A673 (cell line): ENCODE data around the gene CDHR3.

ENCODE experiments used
- EZH2 ChIP-seq: fragments of 200-600 bp; sonication (generic); IDR thresholded peaks from 2 replicates; pipeline ENCODE4 v1.6.1; 2017; ENCODE audit warnings: borderline replicate concordance, low read depth, mild to moderate bottlenecking, mixed read lengths, antibody characterized with exemption, low read length; ENCODE audit not compliant: poor library complexity, severe bottlenecking
- TF ChIP-seq, protein P1 (sequence below): fragments of 300-800, 200-600 bp; sonication (generic); conservative IDR thresholded peaks from 2 replicates; pipeline ENCODE4 v1.5.1; 2017; ENCODE audit warnings: low read depth, mild to moderate bottlenecking, antibody characterized with exemption, low read length, moderate library complexity, mixed read lengths

DNA sequence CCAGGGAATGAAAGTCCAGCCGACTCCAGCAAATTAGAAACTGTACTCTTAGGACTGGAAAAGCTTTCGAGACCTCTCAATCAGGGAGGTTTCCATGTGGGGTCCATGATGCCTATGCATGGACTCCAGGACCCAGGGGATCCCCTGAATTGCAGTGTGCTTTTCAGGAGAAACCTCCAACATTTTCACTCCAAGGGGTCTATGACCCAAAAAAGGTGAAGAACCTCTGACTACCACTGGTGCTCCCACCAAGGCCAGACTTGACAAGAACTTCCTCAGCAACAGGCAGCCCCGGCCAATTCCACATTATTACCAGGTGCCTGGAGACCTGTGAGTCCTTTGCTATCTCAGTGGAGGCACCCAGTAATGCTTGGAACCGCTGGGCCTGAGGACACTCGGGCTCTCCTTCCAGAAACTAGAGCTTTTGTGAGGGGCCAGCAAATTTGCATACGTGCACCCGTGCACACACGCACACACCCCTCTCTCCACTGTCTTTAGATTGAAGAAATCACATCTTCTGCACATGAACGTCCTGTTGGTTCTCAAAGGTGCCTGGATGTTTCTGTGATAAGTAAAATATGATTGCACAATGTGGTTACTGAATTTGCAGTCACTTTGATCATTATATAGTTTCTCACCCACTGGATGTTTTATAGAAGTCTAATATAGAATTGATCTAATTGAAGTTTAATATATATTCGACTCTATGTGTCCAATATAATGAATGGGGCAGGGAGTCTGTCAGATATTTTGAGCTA, 94.3 kb downstream of the CDHR3 start:
- TF ChIP-seq, protein P1, sequence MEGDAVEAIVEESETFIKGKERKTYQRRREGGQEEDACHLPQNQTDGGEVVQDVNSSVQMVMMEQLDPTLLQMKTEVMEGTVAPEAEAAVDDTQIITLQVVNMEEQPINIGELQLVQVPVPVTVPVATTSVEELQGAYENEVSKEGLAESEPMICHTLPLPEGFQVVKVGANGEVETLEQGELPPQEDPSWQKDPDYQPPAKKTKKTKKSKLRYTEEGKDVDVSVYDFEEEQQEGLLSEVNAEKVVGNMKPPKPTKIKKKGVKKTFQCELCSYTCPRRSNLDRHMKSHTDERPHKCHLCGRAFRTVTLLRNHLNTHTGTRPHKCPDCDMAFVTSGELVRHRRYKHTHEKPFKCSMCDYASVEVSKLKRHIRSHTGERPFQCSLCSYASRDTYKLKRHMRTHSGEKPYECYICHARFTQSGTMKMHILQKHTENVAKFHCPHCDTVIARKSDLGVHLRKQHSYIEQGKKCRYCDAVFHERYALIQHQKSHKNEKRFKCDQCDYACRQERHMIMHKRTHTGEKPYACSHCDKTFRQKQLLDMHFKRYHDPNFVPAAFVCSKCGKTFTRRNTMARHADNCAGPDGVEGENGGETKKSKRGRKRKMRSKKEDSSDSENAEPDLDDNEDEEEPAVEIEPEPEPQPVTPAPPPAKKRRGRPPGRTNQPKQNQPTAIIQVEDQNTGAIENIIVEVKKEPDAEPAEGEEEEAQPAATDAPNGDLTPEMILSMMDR = no peak
- TF ChIP-seq EZH2 = no peak
